Measurements from ENCODE around the gene STAG1. TPM values are rescaled to one million over a fixed set of nuclear protein-coding genes. Genes with fewer than 3 reads are reported as not detected.

The STAG1 gene
- polyA plus RNA-seq, 1 of the 3 experiments (the other 2 are of a cell fraction), result 5.5 TPM

GRCh38 chr3:136657526-136657925 lies 94.7 kb downstream of the STAG1 start (continued):
- TF ChIP-seq SMC3 (IDR thresholded peaks at IDR 0.05; ENCODE audit: low read depth, low read length) (no peak), JUND (IDR thresholded peaks at IDR 0.05) (no peak), RAD21 (IDR thresholded peaks at IDR 0.05; ENCODE audit: low read length) (no peak), TCF12 (IDR thresholded peaks at IDR 0.05) (no peak)

- Histone ChIP-seq H3K9ac (no peak overlapping the region), H3K27ac (ENCODE audit: low read depth in 2 of 2, low read length in 1 of 2) (no peak overlapping the region), H3K9me3 (peaks cover 19% of the 10 kb centered on the region), H3K79me2 (ENCODE audit: insufficient read depth) (peaks cover 97% of the 10 kb centered on the region), H2AFZ (ENCODE audit: low read depth) (no peak overlapping the region), H3K9me2 (no peaks in the 10 kb centered on the region), H3K4me1 (ENCODE audit: control insufficient read depth in 1 of 2, insufficient read depth in 2 of 2, low read depth in 1 of 2, low read length in 1 of 2) (no peaks in the 10 kb centered on the region), H3K4me3 (ENCODE audit: low read depth in 2 of 2, low read length in 1 of 2) (no peak overlapping the region), H3K36me3 (replicated peaks in 1 of 2; ENCODE audit: control insufficient read depth in 1 of 2, insufficient read depth in 2 of 2, low read length in 1 of 2) (peaks cover 0 to 21% of the 10 kb centered on the region in 2 experiments), H3K27me3 (ENCODE audit: insufficient read depth) (no peaks in the 10 kb centered on the region), H3K4me2 (no peak overlapping the region), H3F3A (replicated peaks; ENCODE audit: insufficient read depth) (no peaks in the 10 kb centered on the region), H4K20me1 (ENCODE audit: insufficient read depth) (no peaks in the 10 kb centered on the region)
- no peak for DNase-seq
- TF ChIP-seq FOXJ3 (CRISPR knock-in tag; IDR thresholded peaks at IDR 0.05) (no peak), TEAD4 (IDR thresholded peaks at IDR 0.05; ENCODE audit: borderline replicate concordance, insufficient read depth) (no peak), TAF1 (IDR thresholded peaks at IDR 0.05; ENCODE audit: borderline replicate concordance, low read depth, low read length) (no peak), IRF3 (IDR thresholded peaks at IDR 0.05; ENCODE audit: low read depth, low read length) (no peak), REST (IDR thresholded peaks at IDR 0.05; ENCODE audit: low read depth, low read length) (no peak), NFIC (IDR thresholded peaks at IDR 0.05; ENCODE audit: borderline replicate concordance) (no peak), RXRA (IDR thresholded peaks at IDR 0.05; ENCODE audit: borderline replicate concordance, low read depth) (no peak), PBX3 (IDR thresholded peaks at IDR 0.05) (no peak), ZBTB33 (IDR thresholded peaks at IDR 0.05; ENCODE audit: borderline replicate concordance, low read depth) (no peak), RAD21 (IDR thresholded peaks at IDR 0.05; ENCODE audit: low read length) (no peak), MEF2A (IDR thresholded peaks at IDR 0.05; ENCODE audit: borderline replicate concordance, low read depth) (no peak), GABPA (IDR thresholded peaks at IDR 0.05; ENCODE audit: low read depth) (no peak), CTCF (IDR thresholded peaks at IDR 0.05) (no peak), RFX5 (IDR thresholded peaks at IDR 0.05; ENCODE audit: low read length) (no peak), POLR2AphosphoS5 (IDR thresholded peaks at IDR 0.05; ENCODE audit: low read depth, low read length) (no peak)
- ChIA-PET CTCF (no interaction called here), POLR2A (no interaction called here)
Measured at GRCh38 chr3:136653628-136654027, 98.5 kb downstream of the STAG1 start.
